ENCODE results near the gene EPS15.

The EPS15 gene

DNA sequence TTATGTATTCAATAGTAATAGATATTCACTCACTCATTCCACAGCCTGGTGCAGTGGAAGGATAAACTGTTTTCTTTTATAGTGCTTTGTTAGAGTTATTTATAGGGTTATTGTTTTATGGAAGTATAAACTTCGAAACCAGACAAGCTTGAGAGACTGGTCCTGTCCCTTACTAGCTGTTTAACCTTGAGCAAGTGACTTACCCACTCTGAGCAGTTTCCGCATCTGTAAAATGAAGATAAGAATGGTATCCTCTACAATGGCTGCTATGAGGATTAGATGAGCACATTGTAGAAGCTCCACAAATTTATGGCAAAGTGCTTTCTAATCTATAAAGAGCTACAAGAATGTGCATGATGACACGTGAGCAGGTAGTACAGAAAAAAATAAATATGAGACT is 30.8 kb upstream of the EPS15 start:
- no peaks in the 10 kb centered on the region for H3K36me3 ChIP-seq
- H4K20me1 ChIP-seq: no peaks in the 10 kb centered on the region
- H3K9ac ChIP-seq: peak overlapping the region in 1 of 11 experiments; percentile 35; a peak in 1 of 22 replicates
- peak overlapping the region in 8 of 11 experiments; percentile 54 to 89 (median 71); a peak in 15 of 22 replicates for H3K4me2 ChIP-seq
- no peaks in the 10 kb centered on the region for H3K27me3 ChIP-seq
- H3K9me3 ChIP-seq (replicated peaks in 1 of 11): no peaks in the 10 kb centered on the region
- H3K4me1 ChIP-seq: peaks cover 22 to 54% (median 40%) of the 10 kb centered on the region in 10 experiments
- TF ChIP-seq Cebpa-rat (IDR thresholded peaks at IDR 0.05): no peak
- no peak overlapping the region for H3K4me3 ChIP-seq
- H3K27ac ChIP-seq: peak overlapping the region in 8 of 11 experiments; percentile 42 to 80 (median 64); a peak in 12 of 22 replicates

DNA sequence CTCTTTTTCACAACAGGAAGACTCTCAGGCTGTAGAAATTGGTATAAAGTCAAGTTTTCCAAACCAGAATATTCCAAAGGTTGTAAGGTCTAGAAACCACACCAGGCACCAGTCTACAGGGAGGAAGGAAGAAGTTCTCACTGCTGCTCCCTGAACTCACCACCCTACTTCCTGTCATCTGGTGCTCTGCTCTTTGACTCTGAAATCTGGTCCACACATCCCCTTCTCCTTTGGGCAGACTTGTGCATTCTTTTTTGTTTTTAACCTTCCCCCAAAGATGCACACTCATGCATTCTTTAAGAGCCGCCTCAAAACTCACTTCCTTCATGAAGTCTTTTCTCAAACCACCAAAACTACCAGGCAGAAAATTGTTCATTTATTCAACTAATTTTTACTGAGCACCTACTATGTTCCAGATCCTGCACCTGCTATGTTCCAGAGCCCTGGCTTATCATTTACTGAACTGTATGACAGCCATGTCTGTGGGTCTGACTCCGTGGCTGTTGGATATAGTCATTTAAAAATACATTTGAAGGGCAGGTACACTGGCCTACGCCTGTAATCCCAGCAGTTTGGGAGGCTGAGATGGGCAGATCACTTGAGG is 30.1 kb upstream of the EPS15 start:
- no peak for TF ChIP-seq Cebpa-rat (IDR thresholded peaks at IDR 0.05)
- Histone ChIP-seq H3K9ac (peak overlapping the region in 5 of 11 experiments; percentile 28 to 54 (median 45); a peak in 8 of 22 replicates), H4K20me1 (no peaks in the 10 kb centered on the region), H3K36me3 (no peaks in the 10 kb centered on the region), H3K4me2 (peak overlapping the region; percentile 51 to 89 (median 64)), H3K27ac (peak overlapping the region in 10 of 11 experiments; percentile 20 to 80 (median 59); a peak in 18 of 22 replicates), H3K4me1 (peaks cover 22 to 54% (median 40%) of the 10 kb centered on the region in 10 experiments), H3K27me3 (no peaks in the 10 kb centered on the region), H3K9me3 (replicated peaks in 1 of 11) (no peaks in the 10 kb centered on the region), H3K4me3 (peak overlapping the region in 3 of 10 experiments; percentile 9 to 29 (median 18); a peak in 5 of 20 replicates)

DNA sequence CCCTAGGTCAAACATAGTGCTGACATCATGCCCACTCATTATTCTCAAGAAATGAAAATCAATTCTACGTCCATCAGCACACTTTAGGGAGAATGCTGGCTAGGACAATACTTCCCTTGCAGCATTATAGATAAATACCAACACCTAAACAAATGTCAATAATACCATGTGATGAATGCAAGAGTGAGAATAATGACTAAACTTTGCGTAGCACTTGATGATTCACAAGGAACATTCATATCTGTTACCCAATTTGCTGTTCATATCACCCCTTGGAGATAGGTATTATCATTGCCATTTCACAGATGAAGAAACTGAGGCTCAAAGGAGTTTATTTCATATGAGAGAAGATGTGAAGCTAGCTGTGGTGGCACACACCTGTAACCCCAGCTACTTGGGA is 24.8 kb upstream of the EPS15 start:
- H3K4me2 ChIP-seq: no peak overlapping the region
- H3K4me1 ChIP-seq: peaks cover 7 to 31% (median 9%) of the 10 kb centered on the region in 10 experiments
- no peak overlapping the region for H3K4me3 ChIP-seq
- no peaks in the 10 kb centered on the region for H4K20me1 ChIP-seq
- TF ChIP-seq Cebpa-rat (IDR thresholded peaks at IDR 0.05): no peak
- no peak overlapping the region for H3K27ac ChIP-seq
- no peaks in the 10 kb centered on the region for H3K36me3 ChIP-seq
- H3K9ac ChIP-seq: no peak overlapping the region
- no peaks in the 10 kb centered on the region for H3K27me3 ChIP-seq
- H3K9me3 ChIP-seq (replicated peaks in 1 of 11): no peaks in the 10 kb centered on the region

DNA sequence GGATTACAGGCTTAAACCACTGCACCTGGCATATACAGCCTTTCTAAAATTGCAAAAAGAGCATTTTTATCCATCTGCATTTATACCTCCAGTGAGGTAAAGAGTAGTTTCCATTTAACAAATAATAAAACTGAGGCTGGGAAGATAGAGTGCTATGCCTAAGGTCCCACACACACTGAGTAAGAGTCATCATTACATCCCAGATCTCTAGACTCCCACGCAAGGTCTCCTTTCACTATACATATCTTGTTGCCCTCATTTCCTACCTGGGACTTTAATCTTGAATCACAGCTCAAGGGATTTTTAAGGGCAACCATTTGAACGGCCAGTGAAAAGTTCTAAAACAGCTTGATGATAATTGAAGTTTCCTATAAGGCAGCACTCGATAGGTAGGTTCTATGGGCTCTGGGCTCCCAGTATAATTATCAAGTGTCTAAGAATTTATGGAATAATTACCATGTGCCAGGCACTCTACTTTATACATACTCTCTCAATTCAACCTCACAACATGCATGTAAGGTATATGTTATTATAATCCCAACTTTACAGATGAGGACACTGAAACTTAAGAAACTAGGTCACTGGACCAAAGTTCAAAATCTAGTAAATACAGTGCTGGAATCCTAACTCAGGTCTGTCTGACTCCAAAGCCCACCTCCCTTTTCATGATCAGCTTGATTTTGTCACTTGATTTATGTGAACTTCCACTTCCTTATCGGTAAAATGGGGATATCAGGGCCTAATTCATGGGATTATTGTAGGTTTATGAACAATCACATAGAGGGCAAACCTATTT is 23.3 kb upstream of the EPS15 start:
- H3K36me3 ChIP-seq: no peaks in the 10 kb centered on the region
- H3K27ac ChIP-seq: no peak overlapping the region
- H3K9ac ChIP-seq: no peak overlapping the region
- no peak for TF ChIP-seq Cebpa-rat (IDR thresholded peaks at IDR 0.05)
- no peaks in the 10 kb centered on the region for H4K20me1 ChIP-seq
- peaks cover 0 to 16% (median 0%) of the 10 kb centered on the region in 10 experiments; a peak in 6 of 20 replicates for H3K4me1 ChIP-seq
- H3K4me2 ChIP-seq: peak overlapping the region in 1 of 11 experiments; percentile 46; a peak in 1 of 22 replicates
- H3K9me3 ChIP-seq (replicated peaks in 1 of 11): no peaks in the 10 kb centered on the region
- no peaks in the 10 kb centered on the region for H3K27me3 ChIP-seq
- H3K4me3 ChIP-seq: no peak overlapping the region

DNA sequence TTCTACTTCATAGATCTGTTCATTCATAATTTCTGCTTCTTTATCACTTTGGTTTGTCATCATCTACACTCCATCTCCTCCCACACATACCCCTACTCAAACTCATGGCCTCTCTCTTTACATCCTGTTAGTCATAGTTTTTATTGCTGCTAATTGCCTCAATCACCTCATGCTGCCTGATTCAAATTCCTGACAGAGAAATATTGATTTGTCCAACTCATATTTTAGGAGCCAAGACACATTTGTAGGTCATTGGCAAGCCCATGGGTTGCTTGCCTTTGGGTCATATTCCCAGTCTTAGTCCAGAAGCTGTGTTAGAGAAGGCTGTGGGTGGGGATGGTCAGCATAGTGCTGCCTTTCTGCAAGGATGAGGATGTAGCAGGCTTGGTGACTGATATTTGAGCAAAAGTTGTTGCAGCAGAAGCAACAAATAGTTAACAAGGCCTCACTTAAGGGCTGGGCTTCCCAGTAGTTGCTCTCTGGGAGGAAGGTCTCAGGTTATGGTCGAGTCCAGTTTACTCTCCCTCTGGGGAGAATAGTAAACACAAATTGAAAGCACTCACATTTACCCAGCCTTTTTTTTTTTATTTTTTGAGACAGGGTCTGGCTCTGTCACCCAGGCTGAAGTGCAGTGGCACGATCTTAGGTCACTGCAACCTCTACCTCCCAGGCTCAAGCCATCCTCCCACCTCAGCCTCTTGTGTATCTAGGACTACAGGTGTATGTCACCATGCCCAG is 22.4 kb upstream of the EPS15 start:
- H3K4me2 ChIP-seq: peak overlapping the region in 3 of 11 experiments; percentile 43 to 51 (median 46); a peak in 6 of 22 replicates
- no peaks in the 10 kb centered on the region for H3K27me3 ChIP-seq
- H3K4me3 ChIP-seq: no peak overlapping the region
- H3K36me3 ChIP-seq: no peaks in the 10 kb centered on the region
- peaks cover 0 to 15% (median 0%) of the 10 kb centered on the region in 10 experiments; a peak in 6 of 20 replicates for H3K4me1 ChIP-seq
- H4K20me1 ChIP-seq: no peaks in the 10 kb centered on the region
- TF ChIP-seq Cebpa-rat (IDR thresholded peaks at IDR 0.05): no peak
- H3K9me3 ChIP-seq (replicated peaks in 1 of 11): no peaks in the 10 kb centered on the region
- H3K27ac ChIP-seq: no peak overlapping the region
- H3K9ac ChIP-seq: no peak overlapping the region

DNA sequence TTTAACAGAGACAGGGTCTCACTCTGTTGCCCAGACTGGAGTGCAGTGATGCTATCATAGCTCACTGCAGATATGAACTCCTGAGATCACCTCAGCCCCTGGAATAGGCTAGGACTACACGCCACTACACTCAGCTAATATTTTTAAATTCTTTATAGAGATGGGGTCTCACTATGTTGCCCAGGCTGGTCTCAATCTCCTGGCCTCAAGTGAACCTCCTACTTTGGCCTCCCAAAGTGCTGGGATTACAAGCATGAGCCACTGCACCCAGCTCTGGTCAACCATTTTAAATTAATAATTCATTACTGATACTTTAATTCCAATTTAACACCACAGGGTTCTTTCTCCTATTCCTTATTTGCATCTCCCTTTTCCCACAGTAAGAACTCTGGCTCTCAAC is 18.5 kb upstream of the EPS15 start:
- TF ChIP-seq Cebpa-rat (IDR thresholded peaks at IDR 0.05): no peak
- H3K4me1 ChIP-seq: peaks cover 0 to 38% (median 10%) of the 10 kb centered on the region in 10 experiments; a peak in 14 of 20 replicates
- no peaks in the 10 kb centered on the region for H3K36me3 ChIP-seq
- H3K4me3 ChIP-seq: no peak overlapping the region
- H4K20me1 ChIP-seq: no peaks in the 10 kb centered on the region
- H3K27ac ChIP-seq: no peak overlapping the region
- H3K9me3 ChIP-seq (replicated peaks in 1 of 11): no peaks in the 10 kb centered on the region
- H3K27me3 ChIP-seq: no peaks in the 10 kb centered on the region
- no peak overlapping the region for H3K4me2 ChIP-seq
- H3K9ac ChIP-seq: no peak overlapping the region

DNA sequence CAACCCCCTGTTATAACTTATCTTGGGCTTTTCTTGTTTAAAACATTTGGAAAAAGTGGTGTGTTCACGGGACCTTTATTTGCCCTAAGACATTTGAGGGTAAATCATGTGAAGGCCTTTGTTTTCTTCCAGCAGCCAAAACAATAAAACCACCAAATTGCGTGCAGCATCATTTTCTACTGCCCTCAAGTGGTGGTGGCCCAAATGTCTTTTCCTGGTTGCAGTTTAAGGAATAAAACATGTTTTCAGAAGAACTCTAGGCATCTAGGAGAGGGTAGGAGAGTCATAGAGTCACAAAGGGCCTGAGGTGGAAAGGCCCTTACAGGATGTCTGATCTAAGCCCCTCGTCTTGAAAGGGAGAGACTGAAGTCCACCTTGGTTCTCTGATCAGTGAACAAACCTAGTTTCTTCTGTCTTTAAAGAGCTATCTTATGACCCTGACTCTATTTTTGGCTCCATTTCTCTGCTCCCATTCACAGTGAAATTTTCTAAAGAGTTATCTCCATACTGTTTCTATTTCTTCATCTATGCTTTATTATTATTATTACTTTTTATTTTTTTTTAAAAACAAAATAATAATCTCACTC is 16.0 kb upstream of the EPS15 start:
- no peaks in the 10 kb centered on the region for H3K9me3 ChIP-seq (replicated peaks in 1 of 11)
- peak overlapping the region in 9 of 11 experiments; percentile 24 to 63 (median 44); a peak in 14 of 22 replicates for H3K27ac ChIP-seq
- H4K20me1 ChIP-seq: no peaks in the 10 kb centered on the region
- H3K4me3 ChIP-seq: no peak overlapping the region
- peaks cover 0 to 24% (median 10%) of the 10 kb centered on the region in 10 experiments; a peak in 14 of 20 replicates for H3K4me1 ChIP-seq
- no peaks in the 10 kb centered on the region for H3K36me3 ChIP-seq
- no peaks in the 10 kb centered on the region for H3K27me3 ChIP-seq
- H3K4me2 ChIP-seq: peak overlapping the region in 4 of 11 experiments; percentile 10 to 48 (median 42); a peak in 10 of 22 replicates
- no peak for TF ChIP-seq Cebpa-rat (IDR thresholded peaks at IDR 0.05)
- peak overlapping the region in 6 of 11 experiments; percentile 16 to 41 (median 26); a peak in 6 of 22 replicates for H3K9ac ChIP-seq

DNA sequence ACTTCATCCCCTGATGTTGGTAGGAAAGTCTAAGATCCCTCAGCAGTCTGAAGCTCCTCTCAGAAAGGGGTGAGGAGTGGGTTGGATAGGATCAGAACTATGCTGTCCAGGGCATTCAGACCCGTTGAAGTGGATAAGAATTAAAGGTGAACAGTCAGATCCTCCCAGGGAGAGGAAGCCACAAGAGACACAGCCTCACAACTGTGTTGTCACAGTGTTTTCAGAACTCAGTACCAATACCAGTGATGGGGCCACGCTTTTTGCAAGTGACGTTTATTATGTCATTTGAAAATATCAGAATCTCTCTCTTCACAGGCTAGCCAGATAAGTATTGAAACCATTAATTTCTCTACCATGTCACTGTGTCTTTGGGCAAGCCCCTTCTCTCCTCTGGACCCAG is 15.4 kb upstream of the EPS15 start:
- Histone ChIP-seq H3K36me3 (no peaks in the 10 kb centered on the region), H3K27ac (peak overlapping the region in 9 of 11 experiments; percentile 24 to 63 (median 44); a peak in 13 of 22 replicates)
- no peak for TF ChIP-seq Cebpa-rat (IDR thresholded peaks at IDR 0.05)

More for the DNA sequence above, 15.4 kb upstream of the EPS15 start:
- Histone ChIP-seq H3K27me3 (no peaks in the 10 kb centered on the region), H3K9ac (peak overlapping the region in 6 of 11 experiments; percentile 16 to 41 (median 26); a peak in 6 of 22 replicates), H3K4me1 (peaks cover 0 to 24% (median 10%) of the 10 kb centered on the region in 10 experiments; a peak in 14 of 20 replicates), H3K4me3 (no peak overlapping the region), H4K20me1 (no peaks in the 10 kb centered on the region), H3K4me2 (peak overlapping the region in 5 of 11 experiments; percentile 10 to 48 (median 39); a peak in 10 of 22 replicates), H3K9me3 (replicated peaks in 1 of 11) (no peaks in the 10 kb centered on the region)

Data from BLaER1 treated with 17β-estradiol and CSF1 and Interleukin-3, amounts not matched to agents 10 nM and 100 nM (cell line).